Skeletal muscle satellite cell (primary cell): ENCODE results near the gene SEMA3E. TPM values are rescaled to one million over a fixed set of nuclear protein-coding genes. Genes with fewer than 3 reads are reported as not detected.

Experiments used
- H3K27me3 ChIP-seq: 2 replicates; pipeline ENCODE4 v1.7.0; 2013; ENCODE audit warnings: low read length; ENCODE audit not compliant: control insufficient read depth, insufficient read depth
- H3K36me3 ChIP-seq: 2 replicates; pipeline ENCODE4 v1.7.0; 2013; ENCODE audit warnings: mild to moderate bottlenecking, control low read depth, low read length; ENCODE audit not compliant: insufficient read depth
- H3K4me1 ChIP-seq: 2 replicates; pipeline ENCODE4 v1.7.0; 2013; ENCODE audit warnings: low read length; ENCODE audit not compliant: control insufficient read depth, insufficient read depth
- H3K4me2 ChIP-seq: 2 replicates; pipeline ENCODE4 v1.7.0; 2013; ENCODE audit warnings: mild to moderate bottlenecking, low read length
- H3K4me3 ChIP-seq: 2 replicates; pipeline ENCODE4 v1.7.0; 2013; ENCODE audit warnings: low read length
- H3K9ac ChIP-seq: 2 replicates; pipeline ENCODE4 v1.7.0; 2013; ENCODE audit warnings: mild to moderate bottlenecking, low read depth, low read length, moderate library complexity
- H3K9me3 ChIP-seq: replicated peaks from 2 replicates; pipeline ENCODE4 v1.7.0; 2013; ENCODE audit warnings: mild to moderate bottlenecking, control low read depth, low read length
- total RNA-seq: library from RNA; depleted of rRNA; stranded (reverse); fragments of >200 nt; gene quantifications from 2 replicates; pipeline ENCODE4 v1.2.3, GENCODE V29; 2012; rRNA removed

Gene SEMA3E
- 0.51 and 1.7 TPM in 2 replicates for total RNA-seq

DNA sequence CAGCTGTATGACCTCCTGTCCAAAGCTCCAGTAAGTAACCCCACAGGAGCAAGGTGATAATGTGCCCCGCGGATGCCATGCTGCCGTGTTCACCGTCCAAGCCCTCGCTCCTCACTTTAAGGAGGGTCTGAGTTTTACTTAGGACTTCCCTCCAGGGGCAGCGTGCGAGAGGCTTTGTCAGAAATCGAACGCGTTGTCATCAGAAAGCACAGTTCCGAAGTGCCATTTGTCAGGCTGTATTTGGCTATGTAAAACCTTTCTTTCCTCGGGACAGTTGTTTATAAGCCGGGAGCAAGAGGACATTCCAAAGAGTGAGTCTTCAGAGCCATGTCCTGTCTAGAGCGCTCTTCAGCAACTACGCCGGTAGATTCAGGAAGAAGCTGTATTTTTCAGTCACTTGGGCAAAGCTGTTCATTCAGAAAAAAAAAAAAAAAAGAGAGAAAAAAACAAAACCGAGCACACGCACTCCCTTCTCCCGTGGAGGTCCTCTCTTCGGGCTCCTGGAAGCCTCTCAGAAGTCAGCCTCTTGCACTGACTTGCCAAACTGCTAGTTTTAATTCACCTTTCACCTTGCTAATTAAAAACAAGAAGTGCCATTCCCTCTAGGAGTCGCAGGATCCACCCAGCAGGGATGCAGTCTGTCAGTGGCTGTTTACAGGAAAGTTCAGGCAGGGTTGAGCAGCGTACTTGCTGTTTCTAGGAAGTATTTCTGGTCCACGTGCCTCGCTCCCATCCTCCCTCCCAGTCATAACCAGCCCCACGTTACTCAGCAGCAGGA, at the start of gene SEMA3E:
SEMA3E (minus strand) TSS at position 676 of the 778 bp plus-strand sequence.
- H3K4me2 ChIP-seq, result peak within 1 kb of the TSS; percentile 77
- no peaks in the 10 kb centered on the region for H3K4me1 ChIP-seq
- no peak within 1 kb of the TSS for H3K9ac ChIP-seq
- H3K36me3 ChIP-seq, result no peaks in the 10 kb centered on the region
- peaks cover 47% of the 10 kb centered on the region for H3K27me3 ChIP-seq
- peak within 1 kb of the TSS; percentile 59 for H3K4me3 ChIP-seq
- no peaks in the 10 kb centered on the region for H3K9me3 ChIP-seq

DNA sequence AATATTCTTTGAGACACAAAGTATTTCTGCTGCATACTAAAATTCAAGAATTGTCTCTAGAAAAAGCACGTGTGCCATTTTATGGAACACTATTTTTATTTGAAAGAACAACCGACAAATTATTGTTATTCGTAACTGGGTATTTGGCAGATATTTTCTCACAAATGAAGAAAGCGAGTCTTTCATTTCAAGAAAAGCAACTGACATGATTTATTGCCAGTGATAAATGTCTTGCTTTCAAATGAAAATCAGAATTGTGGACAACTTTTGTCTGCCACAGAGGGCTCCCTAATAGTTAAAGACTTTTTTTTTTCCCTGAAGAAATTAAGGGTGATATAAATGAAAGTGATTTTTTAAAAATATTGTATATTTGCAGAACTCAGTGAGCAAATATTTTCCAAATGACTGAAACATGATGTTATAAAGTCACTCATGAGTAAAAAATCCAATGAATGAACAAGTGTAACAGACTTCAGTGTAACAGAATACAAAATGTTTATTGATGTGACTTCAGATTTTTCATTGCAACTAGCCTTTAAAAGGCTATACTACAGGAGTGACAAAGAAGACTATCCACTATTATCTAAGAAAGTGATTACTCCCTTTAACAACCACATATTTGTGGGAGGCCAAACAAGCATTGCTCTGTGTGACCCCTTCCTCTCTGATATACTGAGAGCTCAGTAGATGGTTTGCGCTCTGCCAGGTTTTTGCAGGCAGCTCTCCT, 49.0 kb upstream of the SEMA3E start:
- Histone ChIP-seq H3K27me3 (peaks cover 3% of the 10 kb centered on the region), H3K36me3 (no peaks in the 10 kb centered on the region), H3K9ac (no peak overlapping the region), H3K4me2 (no peak overlapping the region), H3K4me3 (no peak overlapping the region), H3K4me1 (no peaks in the 10 kb centered on the region), H3K9me3 (no peaks in the 10 kb centered on the region)

DNA sequence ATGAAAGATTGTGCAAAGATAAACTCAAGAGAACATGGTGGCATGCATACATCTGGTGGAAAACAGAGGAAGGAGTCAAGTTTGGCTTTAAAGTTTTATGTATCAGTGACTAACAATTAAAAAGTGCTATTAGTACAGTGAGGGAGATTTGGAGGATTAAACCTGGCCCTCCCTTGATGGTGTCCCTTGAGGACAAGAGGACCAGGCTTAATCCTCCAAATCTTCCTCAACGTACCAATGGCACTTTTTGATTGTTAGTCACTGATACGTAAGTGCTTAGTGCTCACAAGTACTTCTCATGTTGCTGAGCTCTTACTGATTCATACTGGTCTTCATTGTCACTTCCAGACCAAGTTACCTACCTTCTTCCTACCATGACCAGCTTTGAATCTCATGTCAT, 47.2 kb upstream of the SEMA3E start:
- Histone ChIP-seq H3K4me3 (no peak overlapping the region), H3K4me1 (no peaks in the 10 kb centered on the region), H3K4me2 (no peak overlapping the region), H3K9ac (no peak overlapping the region), H3K9me3 (no peaks in the 10 kb centered on the region), H3K36me3 (no peaks in the 10 kb centered on the region), H3K27me3 (no peaks in the 10 kb centered on the region)

DNA sequence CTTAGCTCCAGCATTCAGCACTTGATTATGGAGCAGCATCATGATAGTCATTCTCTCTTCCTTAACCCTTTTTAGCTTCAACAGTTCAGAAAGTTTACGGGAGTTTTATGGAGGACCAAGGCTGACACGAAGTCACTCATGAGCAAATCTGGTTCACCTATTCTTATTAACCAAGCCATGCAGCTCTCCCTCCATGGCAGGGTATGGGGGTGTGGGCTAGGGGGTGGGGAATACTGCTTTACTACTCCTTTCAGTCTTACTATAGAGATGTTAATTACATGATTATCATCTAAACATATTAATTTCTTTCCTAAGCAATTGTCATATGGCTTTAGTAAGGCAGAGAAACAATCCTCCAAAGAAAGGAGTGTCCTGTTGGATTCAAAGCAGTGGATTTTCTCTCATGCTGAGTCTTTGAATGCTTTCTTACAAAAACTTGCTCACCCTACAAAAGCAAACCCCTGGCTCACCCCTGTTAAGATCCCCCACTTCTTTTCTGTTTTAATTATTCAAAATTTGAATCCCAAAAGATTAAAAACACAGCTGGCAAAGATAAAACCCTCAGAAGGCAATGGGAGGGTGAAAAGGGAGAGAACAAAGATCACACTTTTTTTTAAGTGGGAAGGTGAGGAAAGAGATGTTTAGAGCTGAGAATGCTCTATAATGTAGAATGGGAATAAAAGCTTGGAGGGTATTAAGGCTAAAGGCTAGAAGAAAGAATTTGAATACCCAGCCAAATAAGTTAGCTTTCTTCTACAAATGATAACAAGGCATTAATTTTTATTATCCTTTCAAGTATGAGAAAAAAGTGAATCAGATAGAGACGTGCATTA, 46.4 kb upstream of the SEMA3E start:
- no peaks in the 10 kb centered on the region for H3K36me3 ChIP-seq
- peaks cover 4% of the 10 kb centered on the region for H3K27me3 ChIP-seq

DNA sequence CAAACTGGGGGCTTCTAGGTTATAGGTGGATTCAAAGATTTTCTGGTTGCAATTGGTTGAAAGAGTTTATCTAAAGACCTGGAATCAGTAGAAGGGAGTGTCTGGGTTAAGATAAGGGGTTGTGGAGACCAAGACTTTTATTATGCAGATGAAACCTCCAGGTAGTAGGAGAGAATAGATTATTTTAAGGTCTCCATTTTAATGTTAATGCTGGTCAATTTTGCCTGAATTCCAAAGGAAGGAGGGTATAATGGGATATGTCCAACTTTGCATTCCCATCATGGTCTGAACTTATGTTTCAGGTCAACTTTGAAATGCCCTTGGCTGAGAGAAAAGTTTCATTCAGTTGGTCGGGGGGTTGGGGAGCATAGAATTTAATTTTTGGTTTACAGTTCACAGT, 44.3 kb upstream of the SEMA3E start:
- no peak overlapping the region for H3K4me2 ChIP-seq
- H3K27me3 ChIP-seq, result peaks cover 6% of the 10 kb centered on the region
- no peaks in the 10 kb centered on the region for H3K9me3 ChIP-seq
- no peak overlapping the region for H3K4me3 ChIP-seq
- H3K4me1 ChIP-seq, result no peaks in the 10 kb centered on the region
- no peaks in the 10 kb centered on the region for H3K36me3 ChIP-seq
- H3K9ac ChIP-seq, result no peak overlapping the region

More for the DNA sequence above, 46.4 kb upstream of the SEMA3E start:
- H3K4me2 ChIP-seq, result no peak overlapping the region
- H3K9me3 ChIP-seq, result no peaks in the 10 kb centered on the region
- H3K4me1 ChIP-seq, result no peaks in the 10 kb centered on the region
- H3K9ac ChIP-seq, result no peak overlapping the region
- H3K4me3 ChIP-seq, result no peak overlapping the region

DNA sequence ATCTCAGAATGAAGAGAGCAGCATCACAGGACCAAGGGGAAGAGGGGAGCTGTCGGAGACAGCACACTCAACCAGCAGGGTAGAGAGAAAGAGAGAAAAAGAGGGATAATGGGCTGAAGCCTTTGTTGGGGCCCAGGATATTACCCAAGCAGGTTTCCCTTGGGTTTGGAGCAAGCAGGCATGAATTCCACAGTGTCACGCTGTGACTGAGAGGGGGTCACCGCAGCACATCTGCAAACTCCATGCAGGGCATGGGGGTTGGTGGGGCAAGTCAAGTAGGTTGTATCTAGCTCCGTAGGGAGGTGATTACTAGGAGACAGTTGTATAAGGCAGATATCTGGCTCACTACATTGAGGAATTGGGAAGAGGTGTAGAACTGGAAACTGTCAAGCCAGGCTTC, 42.2 kb upstream of the SEMA3E start:
- H3K36me3 ChIP-seq, result no peaks in the 10 kb centered on the region
- no peak overlapping the region for H3K4me3 ChIP-seq
- no peak overlapping the region for H3K4me2 ChIP-seq
- H3K9ac ChIP-seq, result no peak overlapping the region
- no peaks in the 10 kb centered on the region for H3K9me3 ChIP-seq
- peaks cover 6% of the 10 kb centered on the region for H3K27me3 ChIP-seq
- no peaks in the 10 kb centered on the region for H3K4me1 ChIP-seq

DNA sequence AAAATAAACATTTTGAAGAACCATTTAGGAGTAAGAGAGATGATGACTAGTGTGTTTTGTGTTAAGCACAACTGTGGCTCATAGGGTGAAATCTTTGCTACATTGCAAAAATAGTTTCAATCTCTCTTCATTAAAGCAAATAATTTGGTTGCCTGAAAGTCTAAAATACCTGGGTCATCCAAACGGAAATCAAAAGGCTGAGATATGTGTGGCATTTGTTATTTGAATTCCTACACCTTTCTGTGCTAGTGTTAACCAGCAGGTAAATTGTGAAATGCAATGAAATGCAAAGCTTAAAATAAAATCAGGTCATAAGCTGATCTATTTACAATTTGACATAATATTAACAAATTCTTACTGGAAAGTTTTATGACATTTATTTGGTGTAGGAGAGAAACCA, 40.9 kb upstream of the SEMA3E start:
- Histone ChIP-seq H3K36me3 (no peaks in the 10 kb centered on the region), H3K9me3 (no peaks in the 10 kb centered on the region)

DNA sequence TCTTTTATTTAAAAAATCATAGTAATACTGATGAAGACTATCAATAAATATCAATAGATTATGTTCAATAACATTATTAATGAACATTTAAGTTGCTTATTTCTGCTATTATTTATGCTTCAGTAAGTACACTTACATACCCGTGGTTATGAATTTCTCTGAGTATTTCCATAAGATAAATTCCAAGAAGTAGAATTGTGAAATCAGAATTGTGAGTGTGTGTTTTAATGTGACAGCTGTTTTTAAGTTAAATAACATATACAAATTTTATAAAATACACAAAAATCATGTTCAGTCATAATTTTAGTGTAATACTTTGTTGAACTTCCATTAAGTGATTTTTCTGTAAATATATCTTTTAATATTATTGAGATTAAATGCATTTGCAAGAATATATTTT, 37.5 kb upstream of the SEMA3E start:
- no peaks in the 10 kb centered on the region for H3K9me3 ChIP-seq
- no peak overlapping the region for H3K4me3 ChIP-seq
- H3K4me2 ChIP-seq, result no peak overlapping the region
- peaks cover 17% of the 10 kb centered on the region for H3K27me3 ChIP-seq
- H3K36me3 ChIP-seq, result no peaks in the 10 kb centered on the region
- no peaks in the 10 kb centered on the region for H3K4me1 ChIP-seq
- no peak overlapping the region for H3K9ac ChIP-seq

More for the DNA sequence above, 40.9 kb upstream of the SEMA3E start:
- Histone ChIP-seq H3K9ac (no peak overlapping the region), H3K27me3 (peaks cover 6% of the 10 kb centered on the region), H3K4me1 (no peaks in the 10 kb centered on the region), H3K4me3 (no peak overlapping the region), H3K4me2 (no peak overlapping the region)

DNA sequence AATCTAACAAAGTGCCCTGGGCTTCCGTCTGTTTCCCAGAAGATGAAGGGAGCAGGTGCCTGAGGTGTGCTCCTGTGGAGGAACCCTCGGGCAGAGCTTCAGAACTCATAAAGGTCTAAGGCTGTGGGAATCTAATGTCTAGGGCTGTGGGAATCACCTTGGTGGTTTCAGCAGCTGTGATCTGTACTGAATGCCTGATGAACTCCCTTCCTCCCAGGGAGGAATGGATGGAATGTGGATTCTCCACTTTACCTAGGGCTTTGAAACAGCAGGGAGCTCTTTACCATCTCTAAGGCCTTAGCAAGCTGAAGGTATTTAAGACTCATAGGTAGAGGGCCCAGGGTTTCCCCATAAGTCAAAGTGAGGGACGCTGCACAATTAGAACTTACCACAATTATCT, 36.0 kb upstream of the SEMA3E start:
- Histone ChIP-seq H3K4me2 (no peak overlapping the region), H3K36me3 (no peaks in the 10 kb centered on the region), H3K9ac (no peak overlapping the region), H3K27me3 (peaks cover 16% of the 10 kb centered on the region), H3K4me3 (no peak overlapping the region), H3K9me3 (no peaks in the 10 kb centered on the region), H3K4me1 (no peaks in the 10 kb centered on the region)

DNA sequence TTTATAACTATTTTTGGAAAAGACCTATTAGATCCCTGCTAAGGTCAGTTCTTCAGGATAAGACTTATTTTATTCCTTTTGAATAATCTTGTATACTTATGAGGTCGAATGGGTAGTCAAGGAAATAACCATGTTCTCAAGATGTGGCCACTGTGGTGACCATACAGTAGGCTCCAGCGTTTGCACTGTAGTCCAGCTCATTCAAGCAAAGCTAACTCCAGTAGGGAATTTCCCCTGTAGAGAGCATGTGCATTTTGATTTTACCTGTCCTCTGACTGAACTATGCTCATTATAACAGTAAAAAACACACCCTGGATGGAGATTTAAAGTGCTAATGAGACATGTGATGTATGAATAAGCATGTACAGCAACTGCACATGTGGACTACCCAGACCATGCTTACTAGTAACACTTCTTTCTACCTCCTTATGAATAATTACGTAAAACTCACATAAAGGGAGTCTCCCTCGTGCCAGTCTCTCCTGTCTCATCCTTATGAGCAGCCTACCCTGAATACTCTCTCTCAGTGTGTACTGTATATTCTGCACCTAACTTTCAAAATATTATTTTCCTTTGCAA, 32.4 kb upstream of the SEMA3E start:
- H3K9me3 ChIP-seq, result no peaks in the 10 kb centered on the region
- peaks cover 14% of the 10 kb centered on the region for H3K27me3 ChIP-seq
- no peak overlapping the region for H3K4me3 ChIP-seq
- no peaks in the 10 kb centered on the region for H3K36me3 ChIP-seq
- no peak overlapping the region for H3K9ac ChIP-seq
- H3K4me1 ChIP-seq, result peaks cover 7% of the 10 kb centered on the region
- no peak overlapping the region for H3K4me2 ChIP-seq
